Hepatocyte (in vitro differentiated cells): ENCODE data around the gene ATP1B1.

Experiments
- CTCF ChIP-seq: fragments of 200-600 bp; sonication (generic); IDR thresholded peaks from 2 replicates; pipeline ENCODE4 v1.5.1; 2016; ENCODE audit warnings: antibody characterized with exemption, mild to moderate bottlenecking; ENCODE audit not compliant: poor library complexity
- EZH2 ChIP-seq: fragments of 200-600 bp; sonication (generic); IDR thresholded peaks from 2 replicates; pipeline ENCODE4 v1.6.1; 2016; ENCODE audit warnings: antibody characterized with exemption, mild to moderate bottlenecking, borderline replicate concordance

- no peak for TF ChIP-seq CTCF
- TF ChIP-seq EZH2, result no peak
Measured at GRCh38 chr1:169122976-169123375, 16.5 kb downstream of the ATP1B1 start.
